ENCODE data around the gene UGT1A10. TPM values are rescaled to one million over a fixed set of nuclear protein-coding genes. Genes with fewer than 3 reads are reported as not detected.

The UGT1A10 gene
- total RNA-seq, 2 donors from 2014 or later: 0.41 TPM; not detected in 1

- Histone ChIP-seq H3K4me3 (no peak overlapping the region), H3K36me3 (no peaks in the 10 kb centered on the region), H3K4me1 (ENCODE audit: control insufficient read depth in 1 of 2, low read depth in 2 of 2) (no peaks in the 10 kb centered on the region), H3K27ac (no peak overlapping the region), H3K9me3 (no peaks in the 10 kb centered on the region), H3K27me3 (replicated peaks; ENCODE audit: insufficient read depth) (no peaks in the 10 kb centered on the region)
- no peak for TF ChIP-seq CTCF (IDR thresholded peaks at IDR 0.05)
- DNase-seq (ENCODE audit: low spot score) (no peak), ATAC-seq (ENCODE audit: insufficient number of reproducible peaks, low FRiP score, low read depth) (no peak)
Observed at GRCh38 chr2:233814056-233814835, 178.0 kb downstream of the UGT1A10 start.

- Histone ChIP-seq H3K36me3 (no peaks in the 10 kb centered on the region), H3K4me3 (no peak overlapping the region), H3K27ac (no peak overlapping the region), H3K27me3 (replicated peaks; ENCODE audit: insufficient read depth) (no peaks in the 10 kb centered on the region), H3K4me1 (ENCODE audit: control insufficient read depth in 1 of 2, low read depth in 2 of 2) (no peaks in the 10 kb centered on the region), H3K9me3 (no peaks in the 10 kb centered on the region)
- DNase-seq (ENCODE audit: low spot score) (no peak), ATAC-seq (ENCODE audit: insufficient number of reproducible peaks, low FRiP score, low read depth) (no peak)
- TF ChIP-seq CTCF (IDR thresholded peaks at IDR 0.05): no peak
Observed at GRCh38 chr2:233815861-233816260, 179.6 kb downstream of the UGT1A10 start.

DNA sequence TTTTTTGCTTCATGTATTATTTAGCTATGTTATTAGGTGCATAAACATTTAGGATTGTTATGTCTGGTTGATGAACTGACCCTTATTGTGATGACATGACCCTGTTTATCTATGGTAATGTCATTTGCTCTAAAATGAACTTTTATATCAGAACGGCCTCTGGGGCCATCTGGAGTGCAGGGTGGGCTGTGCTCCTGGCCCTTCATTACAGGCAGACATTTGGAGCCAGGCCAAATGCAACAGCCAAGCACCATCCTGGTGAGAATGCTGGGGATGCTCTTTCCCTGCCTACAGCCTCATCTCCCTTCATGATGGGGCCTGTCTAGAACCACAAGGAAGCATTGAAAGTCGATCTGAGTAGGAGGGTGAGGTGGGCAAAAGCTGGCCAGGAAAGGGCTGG, 180.1 kb downstream of the UGT1A10 start:
- TF ChIP-seq CTCF (IDR thresholded peaks at IDR 0.05): no peak
- DNase-seq (ENCODE audit: low spot score): no peak

GRCh38 chr2:233816771-233817170, 180.5 kb downstream of the UGT1A10 start:
- H3K27ac ChIP-seq: no peak overlapping the region
- ATAC-seq (ENCODE audit: insufficient number of reproducible peaks, low FRiP score, low read depth) (no peak), DNase-seq (ENCODE audit: low spot score) (no peak)

More for the DNA sequence above, 180.1 kb downstream of the UGT1A10 start:
- H3K27ac ChIP-seq: no peak overlapping the region
- H3K9me3 ChIP-seq: no peaks in the 10 kb centered on the region
- no peak overlapping the region for H3K4me3 ChIP-seq
- no peak for ATAC-seq (ENCODE audit: insufficient number of reproducible peaks, low FRiP score, low read depth)
- H3K36me3 ChIP-seq: no peaks in the 10 kb centered on the region
- no peaks in the 10 kb centered on the region for H3K4me1 ChIP-seq (ENCODE audit: control insufficient read depth in 1 of 2, low read depth in 2 of 2)
- H3K27me3 ChIP-seq (replicated peaks; ENCODE audit: insufficient read depth): no peaks in the 10 kb centered on the region

More at GRCh38 chr2:233816771-233817170, 180.5 kb downstream of the UGT1A10 start:
- no peaks in the 10 kb centered on the region for H3K9me3 ChIP-seq
- no peak overlapping the region for H3K4me3 ChIP-seq
- no peaks in the 10 kb centered on the region for H3K36me3 ChIP-seq
- no peak for TF ChIP-seq CTCF (IDR thresholded peaks at IDR 0.05)
- H3K27me3 ChIP-seq (replicated peaks; ENCODE audit: insufficient read depth): no peaks in the 10 kb centered on the region
- no peaks in the 10 kb centered on the region for H3K4me1 ChIP-seq (ENCODE audit: control insufficient read depth in 1 of 2, low read depth in 2 of 2)
